Activated CD4-positive, alpha-beta memory T cell treated with anti-CD3 and anti-CD28 coated beads, Interleukin-2, amount 10 ng/mL, durations not matched to agents 7 days and 5 days (primary cell): ENCODE results near the gene POTEJ. TPM values are rescaled to one million over a fixed set of nuclear protein-coding genes. Genes with fewer than 3 reads are reported as not detected.

Source experiments
- total RNA-seq, 2 experiments: library from RNA; stranded (reverse); gene quantifications; one replicate each; pipeline ENCODE4 v1.2.3, GENCODE V29; 2021

The POTEJ gene
- total RNA-seq, 2 experiments from 2014 or later = not detected

Other genes starting within 250 kb of the POTEJ start
- gene POTEI, start 102.1 kb upstream of the POTEJ start, total RNA-seq = not detected
- not detected for gene CFC1B, start 90.2 kb upstream of the POTEJ start, total RNA-seq
- not detected for gene CFC1, start 11.9 kb upstream of the POTEJ start, total RNA-seq
- not detected for gene GPR148, start 117.6 kb downstream of the POTEJ start, total RNA-seq
- not detected for gene AMER3, start 144.1 kb downstream of the POTEJ start, total RNA-seq
- gene ARHGEF4, start 225.5 kb downstream of the POTEJ start, total RNA-seq = under 1 TPM; 0.25 to 0.30 TPM